PC-3 (cell line): ENCODE results near the gene MPPED2.

ENCODE experiments used
- EZH2 ChIP-seq: fragments of 300-600 bp; sonication (generic); IDR thresholded peaks from one replicate; pipeline ENCODE4 v1.6.1; 2017; ENCODE audit warnings: antibody characterized with exemption, mild to moderate bottlenecking, low read length; ENCODE audit not compliant: unreplicated experiment
- TF ChIP-seq, protein P1 (sequence below): fragments of 300-600 bp; sonication (generic); conservative IDR thresholded peaks from 2 replicates; pipeline ENCODE4 v1.5.1; 2017; ENCODE audit warnings: antibody characterized with exemption, low read depth, mild to moderate bottlenecking, low read length

DNA sequence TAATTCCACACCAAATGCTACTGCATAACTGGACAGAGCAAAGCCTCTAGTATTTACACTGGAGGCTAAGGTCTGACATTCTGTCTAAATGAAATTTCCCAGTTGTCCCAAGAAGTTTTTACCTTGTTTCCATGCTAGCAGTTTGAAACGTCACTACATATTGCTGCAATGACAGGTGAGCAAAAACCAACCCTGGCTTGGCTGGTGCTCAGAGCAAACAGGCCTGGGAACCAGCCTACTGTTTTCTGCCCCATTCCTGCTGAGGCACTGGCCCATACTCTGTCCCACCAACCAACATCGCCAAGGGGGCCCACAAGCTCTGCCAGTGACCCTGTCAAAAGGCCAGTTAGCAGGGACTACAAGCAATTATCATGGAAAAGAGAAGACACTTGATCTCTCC is 131.1 kb downstream of the MPPED2 start:
- TF ChIP-seq, protein P1, sequence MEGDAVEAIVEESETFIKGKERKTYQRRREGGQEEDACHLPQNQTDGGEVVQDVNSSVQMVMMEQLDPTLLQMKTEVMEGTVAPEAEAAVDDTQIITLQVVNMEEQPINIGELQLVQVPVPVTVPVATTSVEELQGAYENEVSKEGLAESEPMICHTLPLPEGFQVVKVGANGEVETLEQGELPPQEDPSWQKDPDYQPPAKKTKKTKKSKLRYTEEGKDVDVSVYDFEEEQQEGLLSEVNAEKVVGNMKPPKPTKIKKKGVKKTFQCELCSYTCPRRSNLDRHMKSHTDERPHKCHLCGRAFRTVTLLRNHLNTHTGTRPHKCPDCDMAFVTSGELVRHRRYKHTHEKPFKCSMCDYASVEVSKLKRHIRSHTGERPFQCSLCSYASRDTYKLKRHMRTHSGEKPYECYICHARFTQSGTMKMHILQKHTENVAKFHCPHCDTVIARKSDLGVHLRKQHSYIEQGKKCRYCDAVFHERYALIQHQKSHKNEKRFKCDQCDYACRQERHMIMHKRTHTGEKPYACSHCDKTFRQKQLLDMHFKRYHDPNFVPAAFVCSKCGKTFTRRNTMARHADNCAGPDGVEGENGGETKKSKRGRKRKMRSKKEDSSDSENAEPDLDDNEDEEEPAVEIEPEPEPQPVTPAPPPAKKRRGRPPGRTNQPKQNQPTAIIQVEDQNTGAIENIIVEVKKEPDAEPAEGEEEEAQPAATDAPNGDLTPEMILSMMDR: no peak
- no peak for TF ChIP-seq EZH2
